Endodermal cell (in vitro differentiated cells): ENCODE data around the gene MOB2. TPM values are rescaled to one million over a fixed set of nuclear protein-coding genes. Genes with fewer than 3 reads are reported as not detected.

Experiments
- DNase-seq: peaks from one replicate; pipeline ENCODE4 v3.0.0-alpha.2; 2017
- H3K27ac ChIP-seq: 2 replicates; pipeline ENCODE4 v1.5.1; 2013; ENCODE audit warnings: mild to moderate bottlenecking, low read depth, low read length, moderate library complexity
- H3K27me3 ChIP-seq: 2 replicates; pipeline ENCODE4 v1.6.1; 2013; ENCODE audit warnings: mild to moderate bottlenecking, low read length, moderate library complexity; ENCODE audit not compliant: insufficient read depth, control insufficient read depth, poor library complexity, severe bottlenecking
- H3K36me3 ChIP-seq: 2 replicates; pipeline ENCODE4 v1.7.0; 2013; ENCODE audit warnings: mild to moderate bottlenecking, low read length, moderate library complexity; ENCODE audit not compliant: control insufficient read depth, insufficient read depth
- H3K4me1 ChIP-seq: one replicate; pipeline ENCODE4 v1.7.0; 2013; ENCODE audit warnings: low read length; ENCODE audit not compliant: control insufficient read depth, insufficient read depth
- H3K4me3 ChIP-seq: 2 replicates; pipeline ENCODE4 v1.5.1; 2013; ENCODE audit warnings: mild to moderate bottlenecking, low read length, moderate library complexity
- H3K9ac ChIP-seq: 2 replicates; pipeline ENCODE4 v1.6.1; 2013; ENCODE audit warnings: mild to moderate bottlenecking, low read length, moderate library complexity; ENCODE audit not compliant: poor library complexity, severe bottlenecking; ENCODE audit errors: extremely low read depth
- H3K9me3 ChIP-seq: 2 replicates; pipeline ENCODE4 v1.6.1; 2013; ENCODE audit warnings: mild to moderate bottlenecking, low read length, moderate library complexity; ENCODE audit not compliant: control insufficient read depth
- H3K27ac Mint-ChIP-seq: 2 replicates; pipeline ENCODE4 v1.8.0; 2020; ENCODE audit warnings: mixed read lengths
- H3K27me3 Mint-ChIP-seq: 2 replicates; pipeline ENCODE4 v1.8.0; 2021; ENCODE audit warnings: mild to moderate bottlenecking, mixed read lengths; ENCODE audit not compliant: insufficient read depth
- H3K36me3 Mint-ChIP-seq: 2 replicates; pipeline ENCODE4 v1.8.0; 2020; ENCODE audit warnings: low read depth, mixed read lengths
- H3K4me1 Mint-ChIP-seq: 2 replicates; pipeline ENCODE4 v1.8.0; 2020; ENCODE audit warnings: mixed read lengths
- H3K4me3 Mint-ChIP-seq: 2 replicates; pipeline ENCODE4 v1.8.0; 2020; ENCODE audit warnings: mild to moderate bottlenecking, moderate library complexity, mixed read lengths
- H3K9me3 Mint-ChIP-seq: 2 replicates; pipeline ENCODE4 v1.8.0; 2020; ENCODE audit warnings: mild to moderate bottlenecking, mixed read lengths
- WGBS, 2 experiments: methylation state at CpG; one replicate each; pipeline versions ENCODE4 v1.1.5 to v1.1.7; 2013; ENCODE audit warnings: missing lambda C conversion rate in 2 of 2, mixed read lengths in 1 of 2; ENCODE audit not compliant: insufficient coverage in 1 of 2, insufficient read length in 1 of 2; 5-methylcytosine and 5-hydroxymethylcytosine counted together
- total RNA-seq, 2 donors: library from RNA; stranded (reverse); fragmentation: NEBNext Ultra II Directional in 1 of 2; extraction: Animal tissue kit (Norgen Biotek cat#: 25700) in 1 of 2; gene quantifications; 2 replicates in 1 of 2; 3 replicates in 1 of 2; pipeline ENCODE4 v1.2.1, GENCODE V29; 2021
- TF ChIP-seq, protein P1 (sequence below): fragments of 200-600 bp; sonication (generic); conservative IDR thresholded peaks from 2 replicates; pipeline ENCODE4 v1.5.0; 2021; ENCODE audit warnings: antibody characterized with exemption, mild to moderate bottlenecking

Gene MOB2
- total RNA-seq, 2 donors from 2014 or later, result 23.9 to 25.4 TPM

GRCh38 chr11:1479678-1480118 lies 6.9 kb downstream of the MOB2 start:
- no peaks in the 10 kb centered on the region for H3K9me3 ChIP-seq
- no peaks in the 10 kb centered on the region for H3K27me3 Mint-ChIP-seq
- H3K4me1 ChIP-seq, result no peaks in the 10 kb centered on the region
- H3K36me3 Mint-ChIP-seq, result peaks cover 22% of the 10 kb centered on the region
- no peaks in the 10 kb centered on the region for H3K9me3 Mint-ChIP-seq
- H3K27ac Mint-ChIP-seq, result no peak overlapping the region
- H3K4me3 ChIP-seq, result no peak overlapping the region
- no peaks in the 10 kb centered on the region for H3K4me1 Mint-ChIP-seq
- TF ChIP-seq, protein P1, sequence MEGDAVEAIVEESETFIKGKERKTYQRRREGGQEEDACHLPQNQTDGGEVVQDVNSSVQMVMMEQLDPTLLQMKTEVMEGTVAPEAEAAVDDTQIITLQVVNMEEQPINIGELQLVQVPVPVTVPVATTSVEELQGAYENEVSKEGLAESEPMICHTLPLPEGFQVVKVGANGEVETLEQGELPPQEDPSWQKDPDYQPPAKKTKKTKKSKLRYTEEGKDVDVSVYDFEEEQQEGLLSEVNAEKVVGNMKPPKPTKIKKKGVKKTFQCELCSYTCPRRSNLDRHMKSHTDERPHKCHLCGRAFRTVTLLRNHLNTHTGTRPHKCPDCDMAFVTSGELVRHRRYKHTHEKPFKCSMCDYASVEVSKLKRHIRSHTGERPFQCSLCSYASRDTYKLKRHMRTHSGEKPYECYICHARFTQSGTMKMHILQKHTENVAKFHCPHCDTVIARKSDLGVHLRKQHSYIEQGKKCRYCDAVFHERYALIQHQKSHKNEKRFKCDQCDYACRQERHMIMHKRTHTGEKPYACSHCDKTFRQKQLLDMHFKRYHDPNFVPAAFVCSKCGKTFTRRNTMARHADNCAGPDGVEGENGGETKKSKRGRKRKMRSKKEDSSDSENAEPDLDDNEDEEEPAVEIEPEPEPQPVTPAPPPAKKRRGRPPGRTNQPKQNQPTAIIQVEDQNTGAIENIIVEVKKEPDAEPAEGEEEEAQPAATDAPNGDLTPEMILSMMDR, result no peak
- no peak overlapping the region for H3K4me3 Mint-ChIP-seq
- H3K27ac ChIP-seq, result no peak overlapping the region
- WGBS, 2 experiments, result 92 to 98% methylated on average over 9 to 12 of the region's 12 CpGs
- no peaks in the 10 kb centered on the region for H3K27me3 ChIP-seq
- H3K36me3 ChIP-seq, result peaks cover 18% of the 10 kb centered on the region
- H3K9ac ChIP-seq, result no peak overlapping the region
- no peak for DNase-seq

GRCh38 chr11:1479006-1479677 lies 7.4 kb downstream of the MOB2 start:
- Mint-ChIP-seq H3K36me3 (peaks cover 22% of the 10 kb centered on the region), H3K9me3 (no peaks in the 10 kb centered on the region), H3K27ac (no peak overlapping the region), H3K4me3 (no peak overlapping the region), H3K4me1 (no peaks in the 10 kb centered on the region), H3K27me3 (no peaks in the 10 kb centered on the region)
- no peak for DNase-seq
- WGBS, 2 experiments, result 93 to 95% methylated on average over 7 to 9 of the region's 9 CpGs
- Histone ChIP-seq H3K9me3 (no peaks in the 10 kb centered on the region), H3K36me3 (peaks cover 18% of the 10 kb centered on the region), H3K4me3 (no peak overlapping the region), H3K9ac (no peak overlapping the region), H3K27ac (no peak overlapping the region), H3K27me3 (no peaks in the 10 kb centered on the region), H3K4me1 (no peaks in the 10 kb centered on the region)
- TF ChIP-seq, protein P1, result no peak

DNA sequence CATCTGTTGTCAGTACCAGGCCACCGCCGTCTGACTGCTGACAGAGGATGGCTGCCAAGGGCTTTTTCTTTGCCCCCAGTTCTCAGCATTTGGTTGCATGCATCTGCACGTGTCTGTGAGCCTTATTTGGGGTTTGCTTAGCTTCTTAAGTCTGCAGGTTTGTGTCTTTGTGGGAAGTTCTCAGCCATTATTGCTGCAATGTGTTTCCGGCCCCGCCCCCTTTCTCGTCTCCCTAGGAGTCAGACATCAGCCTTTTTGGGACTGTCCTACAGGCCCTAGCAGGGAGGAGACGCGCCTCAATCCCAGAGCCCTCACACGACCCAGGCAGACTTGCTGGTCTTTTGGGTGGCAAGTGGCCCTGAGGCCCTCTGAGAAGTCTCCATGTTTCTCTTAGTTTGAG lies 8.0 kb downstream of the MOB2 start:
- WGBS, 2 experiments, result 79 to 89% methylated on average over 3 to 8 of the region's 9 CpGs
- Mint-ChIP-seq H3K27me3 (no peaks in the 10 kb centered on the region), H3K4me3 (no peak overlapping the region), H3K9me3 (no peaks in the 10 kb centered on the region), H3K27ac (no peak overlapping the region), H3K4me1 (no peaks in the 10 kb centered on the region), H3K36me3 (peaks cover 22% of the 10 kb centered on the region)
- Histone ChIP-seq H3K4me1 (no peaks in the 10 kb centered on the region), H3K4me3 (no peak overlapping the region), H3K9ac (no peak overlapping the region), H3K27ac (no peak overlapping the region), H3K27me3 (no peaks in the 10 kb centered on the region), H3K36me3 (peaks cover 18% of the 10 kb centered on the region), H3K9me3 (no peaks in the 10 kb centered on the region)
- no peak for DNase-seq
- TF ChIP-seq, protein P1, result no peak
